DMS53 (cell line): Measurements from ENCODE around the gene BID.

ENCODE experiments used
- DNase-seq: peaks from one replicate; lab custom pipeline; 2025; lab: John Stamatoyannopoulos, UW

The BID gene

GRCh38 chr22:17738386-17739128, 35.7 kb downstream of the BID start:
- DNase-seq = no peak

- DNase-seq = no peak
Observed at GRCh38 chr22:17734187-17734586, 40.1 kb downstream of the BID start.

DNA sequence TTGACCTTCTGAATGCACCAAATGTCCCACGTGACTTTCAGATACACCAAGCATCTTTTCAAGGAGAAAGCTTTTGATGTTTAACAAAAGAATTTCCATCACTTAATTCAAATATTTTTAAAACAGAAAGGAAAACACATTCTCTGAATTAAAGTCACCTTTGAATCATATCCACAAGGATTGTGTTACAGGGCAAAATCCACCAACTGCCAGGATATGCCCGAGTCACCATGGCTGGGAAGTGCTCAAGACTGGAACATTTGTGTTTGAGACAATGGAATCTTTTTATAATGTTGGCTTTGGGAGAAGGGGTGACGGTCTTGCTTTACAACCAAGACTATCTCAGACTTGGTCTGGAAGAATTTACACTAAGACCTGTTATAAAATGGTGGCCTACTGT, 40.8 kb downstream of the BID start:
- DNase-seq = no peak

DNA sequence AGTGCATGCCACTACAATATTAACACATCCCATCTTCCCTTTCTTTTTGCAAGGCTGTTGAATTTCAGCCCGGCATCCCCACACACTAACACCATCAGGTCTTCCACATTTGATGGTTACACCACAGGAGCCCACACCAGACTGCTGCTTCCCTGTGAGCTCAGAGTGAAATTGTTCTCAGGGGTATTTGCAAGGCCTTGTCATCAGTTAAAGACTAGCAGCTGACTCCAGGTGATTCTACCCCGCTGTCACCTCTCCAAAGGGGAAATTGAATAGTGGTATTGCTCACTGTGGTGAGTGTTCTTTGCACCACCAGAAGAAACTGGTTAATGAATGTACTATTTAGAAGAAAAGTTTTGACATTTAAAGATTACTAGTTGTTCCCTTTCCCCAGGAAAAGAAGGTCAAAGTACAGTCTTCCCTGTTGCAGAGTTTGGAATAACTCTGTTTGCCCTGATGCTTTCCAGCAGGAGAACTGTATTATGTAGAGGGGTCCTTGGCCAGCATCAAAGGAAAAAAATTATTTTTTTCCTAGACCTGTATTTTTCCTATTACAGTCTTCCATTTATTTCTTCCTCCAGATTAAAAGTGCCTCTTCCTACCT, 41.9 kb downstream of the BID start:
- DNase-seq = no peak

- no peak for DNase-seq
Observed at GRCh38 chr22:17729561-17729960, 44.7 kb downstream of the BID start.

- no peak for DNase-seq
Observed at GRCh38 chr22:17728786-17729185, 45.5 kb downstream of the BID start.

DNA sequence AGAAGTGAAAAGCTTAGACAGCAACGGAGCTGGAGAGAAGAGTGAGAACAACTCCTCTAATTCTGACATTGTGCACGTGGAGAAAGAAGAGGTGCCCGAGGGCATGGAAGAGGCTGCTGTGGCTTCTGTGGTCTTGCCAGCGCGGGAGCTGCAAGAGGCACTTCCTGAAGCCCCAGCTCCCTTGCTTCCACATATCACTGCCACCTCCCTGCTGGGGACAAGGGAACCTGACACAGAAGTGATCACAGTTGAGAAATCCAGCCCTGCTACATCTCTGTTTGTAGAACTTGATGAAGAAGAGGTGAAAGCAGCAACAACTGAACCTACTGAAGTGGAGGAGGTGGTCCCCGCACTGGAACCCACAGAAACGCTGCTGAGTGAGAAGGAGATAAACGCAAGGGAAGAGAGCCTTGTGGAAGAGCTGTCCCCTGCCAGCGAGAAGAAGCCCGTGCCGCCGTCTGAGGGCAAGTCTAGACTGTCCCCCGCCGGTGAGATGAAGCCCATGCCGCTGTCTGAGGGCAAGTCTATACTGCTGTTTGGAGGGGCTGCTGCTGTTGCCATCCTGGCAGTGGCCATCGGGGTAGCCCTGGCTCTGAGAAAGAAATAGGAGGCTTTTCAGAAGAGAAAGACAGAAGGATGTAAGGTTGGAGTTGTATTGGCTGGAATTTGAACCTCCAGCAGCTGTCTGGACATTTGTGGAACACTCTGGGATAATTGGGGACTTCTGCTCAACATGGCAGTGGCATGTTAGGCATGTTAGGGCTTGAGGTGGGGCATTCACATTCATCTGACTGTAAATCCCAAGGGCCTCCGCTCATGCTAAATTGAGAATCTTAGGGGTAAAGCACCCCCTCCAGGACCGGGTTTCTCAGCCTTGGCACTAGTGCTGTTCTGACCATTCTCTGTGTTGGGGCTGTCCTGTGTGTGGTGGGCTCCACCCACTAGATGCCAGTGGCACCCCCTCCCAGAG, 47.1 kb downstream of the BID start:
- DNase-seq = no peak

DNA sequence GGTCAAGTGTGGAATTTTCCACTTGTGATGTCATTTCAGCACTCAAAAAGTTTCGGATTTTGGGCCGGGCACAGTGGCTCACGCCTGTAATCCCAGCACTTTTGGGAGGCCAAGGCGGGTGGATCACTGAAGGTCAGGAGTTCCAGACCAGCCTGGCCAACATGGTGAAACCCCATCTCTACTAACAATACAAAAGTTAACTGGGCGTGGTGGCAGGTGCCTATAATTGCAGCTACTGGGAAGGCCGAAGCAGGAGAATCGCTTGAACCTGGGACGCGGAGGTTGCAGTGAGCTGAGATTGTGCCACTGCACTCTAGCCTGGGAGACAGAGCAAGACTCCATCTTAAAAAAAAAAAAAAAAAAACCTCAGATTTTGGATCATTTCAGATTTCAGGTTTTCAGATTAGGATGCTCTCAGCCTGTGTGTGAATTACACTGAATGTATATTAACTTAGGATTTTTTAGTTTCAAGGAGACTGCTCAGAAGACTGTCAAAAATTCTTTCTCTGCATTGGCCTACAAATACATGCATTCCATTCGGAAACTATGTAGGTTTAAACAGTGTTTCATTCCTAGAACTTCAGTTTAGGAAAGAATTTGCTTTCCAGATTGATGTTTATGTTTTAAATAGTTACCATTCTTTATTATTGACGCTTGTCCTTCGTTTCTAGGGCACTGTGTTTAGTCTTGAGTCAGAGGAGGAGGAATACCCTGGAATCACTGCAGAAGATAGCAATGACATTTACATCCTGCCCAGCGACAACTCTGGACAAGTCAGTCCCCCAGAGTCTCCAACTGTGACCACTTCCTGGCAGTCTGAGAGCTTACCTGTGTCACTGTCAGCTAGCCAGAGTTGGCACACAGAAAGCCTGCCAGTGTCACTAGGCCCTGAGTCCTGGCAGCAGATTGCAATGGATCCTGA, 48.0 kb downstream of the BID start:
- DNase-seq = no peak

DNA sequence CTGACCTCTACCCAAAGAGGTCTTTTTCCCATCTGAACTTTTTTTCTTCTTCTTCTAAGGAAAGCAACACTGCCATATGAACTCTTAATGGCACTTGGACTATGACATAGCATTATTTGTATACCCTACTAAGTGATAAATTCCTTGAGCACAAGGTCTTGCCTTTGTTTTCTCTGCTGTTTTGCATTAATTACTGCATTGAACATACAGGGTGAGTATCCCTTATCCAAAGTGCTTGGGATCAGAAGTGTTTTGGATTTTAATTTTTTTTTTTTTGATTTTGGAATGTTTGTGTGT, 48.8 kb downstream of the BID start:
- DNase-seq = no peak

- no peak for DNase-seq
Observed at GRCh38 chr22:17724678-17725499, 49.4 kb downstream of the BID start.

- no peak for DNase-seq
Observed at GRCh38 chr22:17724241-17724640, 50.0 kb downstream of the BID start.

DNA sequence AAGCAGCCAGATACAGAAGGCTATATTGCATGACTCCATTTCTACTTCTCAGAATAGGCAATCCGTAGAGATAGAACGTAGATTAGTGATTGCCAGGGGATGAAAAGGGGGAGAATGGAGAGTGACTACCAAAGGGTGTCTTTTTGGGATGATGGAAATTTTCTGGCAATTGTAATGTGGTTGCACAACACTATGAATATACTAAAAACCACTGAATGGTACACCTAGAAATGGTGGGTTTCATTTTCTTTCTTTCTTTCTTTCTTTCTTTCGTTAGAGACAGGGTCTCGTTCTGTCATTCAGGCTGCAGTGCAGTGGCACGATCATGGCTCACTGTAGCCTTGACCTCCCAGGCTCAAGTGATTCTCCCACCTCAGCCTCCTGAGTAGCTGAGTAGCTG, 54.4 kb downstream of the BID start:
- DNase-seq = no peak

- no peak for DNase-seq
Observed at GRCh38 chr22:17717708-17718107, 56.6 kb downstream of the BID start.

- no peak for DNase-seq
Observed at GRCh38 chr22:17716529-17716928, 57.7 kb downstream of the BID start.

GRCh38 chr22:17712441-17712840, 61.8 kb downstream of the BID start:
- peak; percentile 20 for DNase-seq

DNA sequence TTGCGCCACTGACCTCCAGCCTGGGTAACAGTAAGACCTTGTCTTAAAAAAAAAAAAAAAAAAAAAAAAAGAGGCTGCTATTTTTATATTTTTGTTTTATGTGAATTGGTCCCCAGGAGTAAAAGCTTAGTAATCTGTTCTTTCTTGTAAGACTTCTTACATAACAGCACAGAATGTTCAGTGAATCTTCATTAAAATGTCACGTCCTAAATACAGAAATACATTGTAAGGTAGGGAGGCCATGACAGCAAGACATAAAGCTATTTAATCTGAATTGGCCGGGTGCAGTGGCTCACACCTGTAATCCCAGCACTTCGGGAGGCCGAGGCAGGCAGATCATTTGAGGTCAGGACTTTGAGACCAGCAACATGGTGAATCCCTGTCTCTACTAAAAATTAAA, 64.2 kb downstream of the BID start:
- no peak for DNase-seq

DNA sequence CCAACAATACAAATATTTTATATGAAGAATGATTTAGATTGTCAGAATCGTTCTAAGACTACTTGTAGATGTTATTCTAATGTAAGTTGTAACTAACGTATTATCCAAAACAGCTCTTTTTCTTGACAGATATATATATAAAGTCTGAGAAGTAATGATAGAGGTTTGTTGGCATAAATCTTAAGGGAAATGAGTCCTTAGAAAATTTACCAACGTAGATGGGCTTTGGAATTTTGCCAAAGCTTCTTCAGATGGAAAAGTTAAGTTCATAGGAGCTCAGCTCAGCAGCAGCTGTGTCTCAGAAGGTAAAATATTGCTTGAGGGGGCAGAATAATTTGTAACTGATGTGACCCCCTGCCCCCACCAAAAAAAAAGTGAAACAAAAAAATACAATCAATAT, 66.7 kb downstream of the BID start:
- no peak for DNase-seq

DNA sequence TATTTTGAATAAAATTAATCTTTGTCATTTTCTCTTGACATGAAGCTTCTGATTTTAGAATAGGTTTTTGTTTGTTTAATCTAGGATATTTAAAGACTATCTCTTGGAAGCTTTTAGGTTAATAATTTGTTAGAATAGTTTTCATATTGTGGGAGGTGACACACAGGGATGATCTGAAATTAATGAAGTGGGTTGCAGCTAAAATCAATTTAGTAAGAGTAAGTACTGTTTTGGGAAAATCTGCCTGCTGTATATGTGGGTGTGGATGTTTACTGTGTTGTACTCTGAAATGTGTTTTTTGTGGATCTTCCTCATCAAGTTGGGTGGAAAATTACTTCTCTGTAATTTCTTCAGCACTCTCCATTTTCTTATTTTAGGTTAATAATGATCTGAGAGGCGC, 67.3 kb downstream of the BID start:
- DNase-seq = no peak

- DNase-seq = peak; percentile 88
Observed at GRCh38 chr22:17705951-17706900, 68.0 kb downstream of the BID start.

DNA sequence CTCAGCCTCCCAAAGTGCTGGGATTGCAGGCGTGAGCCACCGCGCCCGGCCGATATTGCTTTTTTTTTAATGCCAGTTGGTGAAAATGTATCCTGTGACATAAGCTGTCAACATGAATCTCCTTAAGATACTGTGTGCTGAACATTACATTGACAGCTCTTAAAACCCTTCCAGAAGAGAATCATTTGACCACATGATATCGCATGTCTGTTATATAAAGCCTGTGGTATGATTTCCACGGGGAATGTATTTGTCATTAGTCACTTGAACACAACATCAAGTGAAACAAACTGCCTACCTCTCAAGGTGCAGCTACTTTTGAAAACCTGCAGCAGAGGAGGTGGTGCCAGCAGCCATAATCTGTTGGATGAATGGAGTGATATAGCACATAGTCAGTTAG, 68.7 kb downstream of the BID start:
- DNase-seq = peak; percentile 5
